HG03045 (cell line): ENCODE data around the gene CBLL1.

Experiments used
- ATAC-seq: cut with Tn5 transposase; IDR thresholded peaks from one replicate; pipeline ENCODE4 v1.9.1; 2021; ENCODE audit warnings: mild to moderate bottlenecking, moderate library complexity; ENCODE audit not compliant: unreplicated experiment

Gene CBLL1, protein sequence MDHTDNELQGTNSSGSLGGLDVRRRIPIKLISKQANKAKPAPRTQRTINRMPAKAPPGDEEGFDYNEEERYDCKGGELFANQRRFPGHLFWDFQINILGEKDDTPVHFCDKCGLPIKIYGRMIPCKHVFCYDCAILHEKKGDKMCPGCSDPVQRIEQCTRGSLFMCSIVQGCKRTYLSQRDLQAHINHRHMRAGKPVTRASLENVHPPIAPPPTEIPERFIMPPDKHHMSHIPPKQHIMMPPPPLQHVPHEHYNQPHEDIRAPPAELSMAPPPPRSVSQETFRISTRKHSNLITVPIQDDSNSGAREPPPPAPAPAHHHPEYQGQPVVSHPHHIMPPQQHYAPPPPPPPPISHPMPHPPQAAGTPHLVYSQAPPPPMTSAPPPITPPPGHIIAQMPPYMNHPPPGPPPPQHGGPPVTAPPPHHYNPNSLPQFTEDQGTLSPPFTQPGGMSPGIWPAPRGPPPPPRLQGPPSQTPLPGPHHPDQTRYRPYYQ

DNA sequence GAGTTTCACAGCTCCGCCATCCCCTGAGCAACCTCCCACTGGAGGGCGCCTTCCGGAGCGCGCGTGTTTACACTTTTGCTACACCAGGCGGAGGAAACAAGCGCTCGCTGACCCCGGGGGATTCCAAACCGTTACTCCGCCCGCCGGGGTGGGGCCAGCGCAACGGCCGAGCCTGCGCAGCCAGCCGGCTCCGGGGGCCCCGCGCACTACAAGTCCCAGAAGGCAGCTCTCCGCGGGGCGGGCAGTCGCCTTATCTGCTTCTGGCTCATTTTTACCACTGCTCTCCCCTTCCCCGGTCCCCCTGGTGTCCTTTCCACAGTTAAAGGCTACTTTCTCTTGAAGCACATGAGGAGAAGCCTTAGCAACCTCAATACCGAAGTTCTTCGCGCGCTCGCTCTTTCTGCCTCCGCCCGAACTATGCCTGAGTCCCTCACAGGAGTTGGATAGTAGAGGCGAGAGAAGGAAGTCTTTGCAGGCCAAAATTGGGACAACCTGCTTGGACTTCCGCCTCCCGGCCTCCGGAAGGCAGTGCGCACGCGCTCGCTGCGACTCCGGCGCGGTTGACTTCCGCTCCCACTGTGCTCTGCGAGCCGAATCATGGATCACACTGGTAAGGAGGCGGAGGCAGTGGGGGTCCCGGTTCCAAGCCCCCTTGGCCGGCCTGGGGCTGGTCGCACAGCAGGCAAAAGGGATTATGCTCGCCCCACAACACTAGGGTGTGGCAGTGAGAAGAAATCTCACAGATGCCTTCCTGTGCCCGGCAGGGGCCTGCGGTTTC, at the start of gene CBLL1:
CBLL1 (plus strand) TSS at position 576 of the 778 bp plus-strand sequence; CDS start at position 598, 22 bp downstream.
- peak; percentile 93 for ATAC-seq

DNA sequence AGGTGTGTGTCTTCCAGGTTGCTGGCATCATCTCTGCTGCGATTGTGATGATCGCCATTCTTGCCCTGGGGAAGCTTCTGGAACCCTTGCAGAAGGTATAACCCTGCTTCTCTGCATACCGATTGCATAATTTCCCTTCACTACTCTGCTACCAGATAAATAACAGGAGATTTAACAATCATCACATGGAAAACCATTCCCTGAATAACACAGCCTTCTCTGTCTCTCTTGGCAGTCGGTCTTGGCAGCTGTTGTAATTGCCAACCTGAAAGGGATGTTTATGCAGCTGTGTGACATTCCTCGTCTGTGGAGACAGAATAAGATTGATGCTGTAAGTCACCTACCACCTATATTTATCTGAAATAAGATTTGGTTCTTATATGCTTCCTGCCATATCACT, 49.6 kb upstream of the CBLL1 start:
- ATAC-seq, result no peak

DNA sequence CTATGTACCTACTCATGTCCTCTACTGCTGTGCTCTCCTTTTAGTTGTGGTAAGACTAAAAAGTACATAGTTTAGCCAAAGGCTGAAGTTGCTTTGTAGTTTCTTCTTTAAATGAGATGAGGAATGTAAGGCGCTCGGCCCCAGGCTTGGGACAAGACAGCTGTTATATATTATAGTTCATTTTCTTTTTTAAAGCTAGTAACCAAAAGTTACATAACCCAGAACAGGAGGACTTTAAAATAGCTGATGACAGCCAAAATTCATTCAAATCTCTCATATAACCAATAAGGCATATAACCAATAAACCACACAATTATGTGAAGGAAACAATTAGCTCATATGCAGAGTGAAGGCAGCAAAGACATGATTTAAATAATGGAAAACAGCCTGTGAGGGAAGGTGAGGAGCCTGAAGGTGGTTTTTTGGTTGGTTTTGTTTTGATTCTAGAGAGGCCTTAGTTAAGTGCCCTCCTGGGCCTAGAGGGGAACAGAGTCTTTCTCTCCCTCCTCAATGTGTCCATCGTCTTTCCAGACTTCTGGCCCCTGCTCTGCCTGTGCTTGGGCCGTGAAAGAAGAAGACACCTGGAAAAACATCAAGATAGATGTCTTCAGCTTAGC, 47.5 kb upstream of the CBLL1 start:
- ATAC-seq, result no peak

DNA sequence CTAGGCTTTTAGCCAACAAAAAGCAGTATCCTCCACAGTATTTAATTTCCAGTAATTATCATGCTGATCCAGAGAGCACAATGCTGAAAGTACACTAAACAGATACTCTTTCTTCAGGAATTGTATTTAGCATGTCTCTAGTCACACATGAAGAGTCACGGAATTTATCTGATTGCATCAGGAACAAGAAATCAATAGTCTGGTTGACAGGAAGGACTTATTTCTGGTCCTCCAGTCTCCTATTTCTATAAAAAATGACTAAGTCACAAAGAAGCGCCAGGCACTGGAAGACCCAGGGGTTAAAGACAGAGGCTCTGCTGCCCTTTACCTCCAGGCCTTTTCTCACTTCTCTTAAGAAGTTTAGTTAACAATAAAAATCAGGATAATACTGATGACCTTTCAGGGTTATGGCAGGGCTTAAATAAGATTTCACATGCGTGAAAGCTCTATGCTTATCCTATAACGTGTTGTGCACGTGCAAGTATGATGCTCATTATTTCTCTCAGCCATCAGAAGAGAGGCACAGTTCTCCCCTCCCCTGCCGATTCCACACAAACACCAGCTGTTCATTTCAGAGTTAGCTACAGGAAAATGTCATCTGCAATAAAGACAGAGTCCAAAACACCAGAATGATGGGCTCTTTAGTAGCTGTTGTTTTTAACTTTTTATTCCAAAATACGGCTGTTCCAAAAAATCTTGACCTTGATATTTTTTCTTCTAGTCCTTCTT, 46.5 kb upstream of the CBLL1 start:
- no peak for ATAC-seq

DNA sequence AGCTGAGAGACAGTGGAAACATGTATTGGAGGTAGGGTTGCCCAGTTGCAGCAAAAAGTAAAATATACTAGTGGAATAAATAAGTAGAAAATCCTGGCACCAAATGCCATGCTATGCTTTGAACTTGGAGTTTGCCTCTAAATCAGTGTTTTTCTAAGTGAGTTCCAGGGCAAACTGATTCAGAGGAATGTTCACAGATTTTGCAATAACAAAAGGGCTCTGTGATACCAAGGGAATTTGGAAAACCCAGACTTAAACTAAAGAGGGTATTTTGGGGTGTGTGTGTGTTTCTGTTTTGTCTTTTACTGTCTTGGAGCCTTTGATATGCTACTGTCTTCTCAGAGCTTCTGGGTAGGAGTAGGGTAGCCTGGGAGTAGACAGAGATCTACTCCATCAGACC, 43.4 kb upstream of the CBLL1 start:
- no peak for ATAC-seq

DNA sequence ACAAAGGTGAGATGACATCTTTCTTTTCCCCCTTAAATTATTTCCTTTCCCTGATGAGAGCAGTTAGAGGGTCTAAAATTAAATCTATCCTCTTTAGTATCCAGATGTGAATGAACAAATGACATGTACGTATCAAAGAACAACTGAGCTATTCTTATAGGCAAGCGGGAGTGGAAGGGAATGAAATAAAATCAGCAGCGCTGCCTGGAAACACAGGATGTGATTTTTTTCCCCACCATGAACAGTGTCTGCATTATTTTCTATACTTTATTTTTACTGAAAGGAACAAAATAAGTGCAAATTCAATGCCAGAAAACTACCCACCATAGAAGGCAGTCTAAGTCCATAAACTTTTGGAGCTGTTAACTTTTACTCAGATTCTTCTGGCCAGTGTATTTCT, 42.8 kb upstream of the CBLL1 start:
- no peak for ATAC-seq

DNA sequence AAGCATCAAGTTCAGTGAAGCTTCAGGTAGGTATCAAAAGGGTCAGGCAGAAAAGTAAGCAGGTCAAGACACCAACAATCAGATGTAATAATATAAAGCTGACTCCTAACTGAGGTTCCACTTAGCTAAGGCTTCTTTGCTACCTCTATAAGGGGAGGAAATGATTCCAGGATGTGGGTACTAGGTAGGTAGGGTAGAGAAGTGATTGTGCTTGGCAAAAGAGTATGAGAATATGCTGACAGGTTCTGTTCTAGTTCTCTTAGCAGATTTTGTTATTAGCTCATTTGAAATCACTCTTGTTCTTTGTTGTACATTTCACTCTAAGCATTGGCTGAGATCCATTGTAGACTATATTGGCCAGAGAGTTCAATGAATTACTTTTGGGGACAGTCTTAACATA, 40.7 kb upstream of the CBLL1 start:
- ATAC-seq, result no peak

DNA sequence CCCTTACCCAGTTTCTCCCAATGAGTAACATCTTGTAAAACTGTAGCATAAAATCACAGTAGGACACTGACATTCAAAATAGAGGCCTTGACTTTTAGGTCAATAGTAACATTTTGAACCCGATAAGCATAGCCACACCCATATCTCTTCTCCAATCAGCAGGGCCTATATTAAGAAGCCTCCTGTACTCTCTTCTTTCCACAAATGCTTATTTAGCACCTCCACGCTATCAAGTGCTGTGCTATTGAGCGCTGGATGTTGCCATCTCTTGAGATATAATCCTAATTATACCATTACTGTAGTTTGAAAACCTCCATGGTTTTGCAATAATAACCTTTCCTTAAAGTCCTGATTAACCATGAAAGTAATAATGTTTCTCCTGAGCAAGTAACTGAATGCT, 40.1 kb upstream of the CBLL1 start:
- no peak for ATAC-seq

DNA sequence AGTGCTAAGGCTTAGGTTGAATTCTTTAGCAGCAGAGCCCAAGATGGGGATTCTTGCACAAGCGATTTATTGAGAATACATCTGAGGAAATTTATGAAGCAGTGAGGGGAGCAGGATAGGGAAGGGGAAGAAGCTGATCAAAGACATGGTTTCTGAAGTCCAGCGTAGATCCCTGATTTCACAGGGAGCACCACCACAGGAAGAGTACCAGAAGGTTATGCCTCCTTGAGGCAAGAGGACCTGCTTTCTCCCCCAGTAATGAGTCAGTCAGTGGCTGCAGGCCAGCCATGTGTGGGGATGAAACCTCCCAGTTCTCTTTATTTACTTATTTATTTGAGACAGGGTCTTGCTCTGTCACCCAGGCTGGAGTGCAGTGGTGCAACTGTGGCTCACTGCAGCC, 35.0 kb upstream of the CBLL1 start:
- ATAC-seq, result no peak

DNA sequence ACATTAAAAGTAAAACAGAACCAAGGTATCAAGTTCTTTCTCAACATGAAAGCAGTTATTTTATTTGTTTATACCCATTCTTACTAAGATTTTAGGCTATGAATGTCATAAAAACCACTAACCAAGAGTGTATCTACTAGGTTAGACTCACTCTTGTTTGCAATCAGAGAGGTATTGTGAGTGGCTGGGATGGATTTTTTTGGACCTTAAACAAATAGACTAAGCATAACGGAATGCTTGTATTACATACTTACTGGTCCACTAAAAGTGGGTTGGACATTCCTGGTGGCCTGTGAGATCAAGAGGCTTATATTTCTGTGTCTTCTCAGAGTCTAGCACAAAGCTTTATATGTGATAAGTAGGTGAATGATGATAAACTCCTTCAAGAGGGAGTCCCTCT, 32.6 kb upstream of the CBLL1 start:
- no peak for ATAC-seq

DNA sequence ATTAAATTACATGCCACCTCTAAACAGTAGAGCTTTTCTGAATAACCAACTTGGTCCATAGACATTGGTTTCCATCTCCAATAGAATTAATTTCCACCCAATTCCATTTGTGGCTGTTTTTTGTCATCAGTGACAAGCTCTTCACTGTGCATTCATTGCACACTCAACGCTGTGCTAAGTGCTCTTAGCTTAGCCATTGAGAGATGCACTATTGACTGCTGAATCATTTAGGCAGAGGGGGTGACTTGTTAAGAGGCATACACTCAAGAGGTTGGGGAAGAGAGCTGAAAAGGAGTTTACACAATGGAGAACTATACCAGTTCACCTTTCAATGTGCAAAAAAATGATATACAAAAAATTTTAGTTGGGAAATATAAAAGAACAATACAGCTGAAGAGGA, 31.9 kb upstream of the CBLL1 start:
- no peak for ATAC-seq

DNA sequence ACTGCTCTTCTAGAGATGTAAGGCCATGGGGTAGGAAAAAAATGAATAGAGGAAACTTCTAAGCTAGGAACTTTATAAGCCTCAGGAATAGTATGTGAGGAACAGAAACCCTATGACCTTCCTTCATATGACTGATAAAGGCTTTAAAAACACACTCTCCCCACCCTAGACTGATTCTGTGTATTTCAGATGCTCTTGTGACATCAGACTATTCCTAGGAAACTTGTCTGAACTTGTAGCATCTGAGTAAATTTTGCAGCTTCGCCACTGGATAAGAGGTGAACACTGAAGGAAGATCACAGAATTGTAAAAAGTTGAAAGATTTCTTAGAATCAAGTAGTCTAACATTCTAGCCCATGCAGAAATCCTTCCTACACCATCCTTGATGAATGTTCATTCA, 31.0 kb upstream of the CBLL1 start:
- no peak for ATAC-seq

DNA sequence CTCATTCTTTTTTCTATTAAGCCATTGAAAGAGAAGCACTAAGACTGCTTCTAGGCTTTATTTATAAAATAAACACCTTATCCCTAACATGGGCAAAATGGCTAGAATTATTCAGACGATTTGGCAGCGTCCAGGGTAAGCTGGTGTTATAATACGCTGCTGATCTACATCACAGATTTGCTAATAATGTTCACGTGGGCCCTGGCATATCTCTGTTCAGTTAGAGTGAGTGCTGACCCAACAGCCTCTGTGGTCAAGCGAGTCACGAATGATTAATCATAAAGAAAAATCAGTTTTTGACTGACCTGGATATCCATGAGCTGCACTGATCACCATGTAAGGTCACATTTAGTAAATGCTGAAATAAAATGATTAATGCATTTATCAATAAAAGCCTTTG, 28.4 kb upstream of the CBLL1 start:
- no peak for ATAC-seq

DNA sequence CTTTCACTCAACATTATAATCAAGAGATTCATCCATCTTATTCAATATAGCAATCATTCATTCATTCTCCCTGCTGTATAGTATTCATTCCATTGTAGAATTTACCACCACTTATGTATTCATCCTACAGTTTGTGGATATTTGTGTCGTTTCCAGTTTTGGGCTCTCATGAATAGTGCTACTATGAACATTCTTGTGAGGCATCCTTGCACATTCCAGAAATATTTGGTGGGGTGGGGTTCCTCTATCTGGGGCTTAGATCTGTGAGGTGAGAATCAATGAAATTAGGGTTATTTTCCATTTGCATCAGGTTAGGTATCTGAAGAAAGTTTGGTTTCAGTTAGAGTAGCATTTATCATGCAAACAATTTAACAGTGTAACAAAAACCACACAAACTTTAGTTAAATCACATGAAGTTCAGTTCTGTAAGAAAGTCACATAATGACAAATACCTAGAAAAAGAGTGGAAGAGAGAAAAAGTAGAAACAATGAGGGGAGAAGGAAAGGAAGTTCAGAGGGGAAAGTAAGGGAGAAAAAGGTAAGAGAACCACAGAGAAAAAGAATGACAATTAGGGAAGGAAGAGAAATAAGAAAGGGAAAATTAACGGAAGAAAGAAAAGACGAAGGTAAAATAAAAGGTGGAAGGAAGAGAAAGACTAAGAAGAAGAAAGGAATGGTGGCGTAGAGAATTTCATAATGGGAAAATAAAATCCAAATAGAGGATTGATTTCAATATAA, 25.3 kb upstream of the CBLL1 start:
- ATAC-seq, result no peak

DNA sequence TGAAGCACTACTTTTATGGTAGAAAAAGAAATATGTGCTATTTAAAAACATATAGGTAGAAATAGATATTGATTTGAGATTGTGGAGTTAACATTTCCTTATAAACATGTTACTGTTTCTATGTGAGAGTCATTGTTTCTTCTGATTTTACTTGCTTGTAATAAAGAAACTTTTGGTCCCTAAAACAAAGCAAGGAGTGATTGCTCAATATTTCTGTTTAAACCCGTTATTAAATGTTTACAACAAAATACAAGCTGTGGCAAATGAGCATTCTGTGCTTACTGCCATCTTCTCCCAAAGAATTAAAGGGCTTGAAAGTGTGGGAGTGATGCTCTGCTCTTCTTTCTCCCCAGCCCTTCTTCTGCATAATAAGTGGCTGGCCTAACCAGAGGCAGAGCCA, 22.7 kb upstream of the CBLL1 start:
- no peak for ATAC-seq

DNA sequence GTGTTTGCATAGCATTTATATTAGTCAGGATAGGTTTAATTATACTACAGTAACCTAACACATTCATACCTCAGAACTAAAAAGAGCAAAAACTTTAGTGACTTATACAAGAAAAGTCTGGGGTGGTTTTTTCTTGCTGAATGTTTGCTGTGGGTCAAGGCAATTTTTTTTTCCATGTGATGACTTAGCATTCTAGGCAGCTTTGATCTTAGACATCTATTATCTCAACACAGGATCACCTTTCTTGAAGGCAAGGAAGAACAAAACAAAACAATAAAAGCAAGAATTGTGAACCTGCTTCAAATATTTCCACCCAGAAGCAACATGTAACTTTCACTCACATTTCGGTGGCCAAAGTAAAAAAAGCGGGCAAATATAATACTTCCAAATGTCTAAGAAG, 20.7 kb upstream of the CBLL1 start:
- ATAC-seq, result no peak

DNA sequence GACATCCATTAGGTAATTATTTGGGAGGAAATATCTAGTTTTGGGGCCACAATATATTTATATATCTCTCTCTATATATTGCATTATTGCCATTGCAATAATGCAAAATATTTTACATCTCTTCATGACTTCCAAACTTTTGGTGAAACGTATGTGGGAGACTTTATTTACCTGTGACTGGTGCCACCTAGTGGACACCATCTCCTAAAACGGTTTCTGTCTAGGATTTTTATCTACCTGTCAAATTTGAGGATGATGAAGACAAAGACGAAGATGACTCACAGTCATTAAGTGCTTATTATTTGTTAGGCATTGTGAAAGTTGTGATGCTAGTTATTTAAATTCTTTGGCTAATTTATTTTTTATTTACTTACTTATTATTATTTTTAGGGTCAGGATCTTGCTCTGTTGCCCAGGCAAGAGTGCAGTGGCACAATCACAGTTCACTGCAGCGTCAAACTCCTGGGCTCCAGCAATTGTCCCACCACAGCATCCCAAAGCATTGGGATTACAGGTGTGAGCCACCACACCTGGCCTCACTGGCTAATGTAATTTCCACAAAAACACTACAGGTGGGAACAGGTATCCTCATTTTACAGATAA, 18.7 kb upstream of the CBLL1 start:
- no peak for ATAC-seq

DNA sequence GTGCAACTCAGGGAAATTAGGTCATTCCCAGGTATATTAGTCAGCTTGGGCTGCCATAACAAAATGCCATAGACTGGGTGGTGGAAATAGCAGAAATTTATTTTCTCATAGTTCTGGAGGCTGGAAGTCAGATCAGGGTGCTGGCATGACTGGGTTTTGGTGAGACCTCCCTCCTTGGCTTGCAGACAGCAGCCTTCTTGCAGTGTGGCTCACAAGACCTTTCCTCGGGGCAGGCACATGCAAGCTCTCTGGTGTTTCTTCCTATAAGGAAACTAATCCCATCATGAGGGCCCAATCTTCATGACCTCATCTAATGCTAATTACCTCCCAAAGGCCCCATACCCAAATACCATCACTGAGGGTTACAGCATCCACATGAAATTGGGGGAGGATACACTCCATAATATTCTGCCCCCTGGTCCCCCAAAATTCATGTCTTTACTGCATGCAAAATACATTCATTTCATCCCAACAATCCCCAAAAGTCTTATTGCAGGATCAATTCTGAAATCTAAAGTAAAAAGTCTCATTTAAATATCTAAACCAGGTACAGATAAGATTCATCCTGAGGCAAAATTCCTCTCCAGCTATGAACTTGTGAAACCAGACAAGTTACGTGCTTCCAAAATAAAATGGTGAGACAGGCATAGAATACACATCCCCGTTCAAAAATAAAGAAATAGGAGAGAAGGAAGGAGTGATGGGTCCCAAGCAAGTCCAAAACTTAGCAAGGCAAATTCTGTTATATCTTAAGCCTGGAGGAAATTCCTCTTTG, 17.4 kb upstream of the CBLL1 start:
- no peak for ATAC-seq

DNA sequence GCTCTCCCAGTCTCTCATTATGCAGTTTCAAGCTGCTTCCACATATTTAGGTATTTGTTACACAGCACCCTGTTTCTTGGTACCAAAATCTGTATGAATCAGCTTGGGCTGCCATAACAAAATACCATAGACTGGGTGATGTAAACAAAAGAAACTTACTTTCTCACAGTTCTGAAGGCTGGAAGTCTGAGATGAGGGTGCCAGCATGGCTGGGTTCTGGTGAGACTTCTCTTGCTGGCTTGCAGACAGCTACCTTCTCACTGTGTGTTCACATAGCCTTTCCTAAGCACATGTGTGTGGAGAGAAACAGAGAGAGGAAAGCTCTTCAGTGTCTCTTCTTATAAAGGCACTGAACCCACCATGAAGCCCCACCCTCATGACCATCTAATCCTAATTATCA, 15.7 kb upstream of the CBLL1 start:
- no peak for ATAC-seq
